ENCODE data around the gene MAPK7.

MAPK7 gene

DNA sequence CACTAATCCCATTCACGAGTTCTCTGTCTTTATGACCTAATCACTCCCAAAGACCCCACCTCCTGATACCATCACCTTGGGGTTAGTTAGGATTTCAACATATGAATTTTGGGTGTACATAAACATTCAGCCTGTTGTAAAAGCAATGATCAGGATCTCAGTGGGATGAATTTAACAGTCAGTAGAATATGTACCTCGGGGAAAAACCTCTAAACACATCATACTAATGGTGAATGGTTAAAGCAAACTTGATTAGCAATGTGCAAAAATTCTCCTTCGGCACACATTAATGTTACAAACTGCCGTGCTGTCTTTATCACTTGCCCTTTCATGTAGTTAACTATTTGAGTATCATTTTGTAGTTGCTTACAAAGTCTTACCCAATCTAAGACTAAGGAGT, 42.9 kb downstream of the MAPK7 start:
- DNase-seq (ENCODE audit: low read depth): no peak

DNA sequence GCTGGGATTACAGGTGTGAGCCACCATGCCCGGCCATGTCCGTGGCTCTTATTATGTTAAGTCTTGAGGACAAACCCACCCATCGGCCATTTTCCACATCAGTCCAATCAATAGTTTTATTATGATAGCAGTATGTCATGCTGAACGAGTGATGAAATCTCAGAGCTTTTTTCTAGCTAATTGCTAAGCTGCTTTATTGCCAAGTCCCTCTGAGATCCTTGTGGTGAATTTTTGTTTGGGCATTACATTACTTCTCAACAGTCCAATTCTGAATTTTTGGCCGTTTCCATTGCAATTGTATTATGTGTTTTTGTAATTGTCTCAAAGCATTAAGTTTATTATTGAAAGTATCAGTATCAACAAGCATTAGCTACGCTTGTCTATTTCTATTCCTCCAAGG, 43.6 kb downstream of the MAPK7 start:
- no peak for DNase-seq (ENCODE audit: low read depth)

DNA sequence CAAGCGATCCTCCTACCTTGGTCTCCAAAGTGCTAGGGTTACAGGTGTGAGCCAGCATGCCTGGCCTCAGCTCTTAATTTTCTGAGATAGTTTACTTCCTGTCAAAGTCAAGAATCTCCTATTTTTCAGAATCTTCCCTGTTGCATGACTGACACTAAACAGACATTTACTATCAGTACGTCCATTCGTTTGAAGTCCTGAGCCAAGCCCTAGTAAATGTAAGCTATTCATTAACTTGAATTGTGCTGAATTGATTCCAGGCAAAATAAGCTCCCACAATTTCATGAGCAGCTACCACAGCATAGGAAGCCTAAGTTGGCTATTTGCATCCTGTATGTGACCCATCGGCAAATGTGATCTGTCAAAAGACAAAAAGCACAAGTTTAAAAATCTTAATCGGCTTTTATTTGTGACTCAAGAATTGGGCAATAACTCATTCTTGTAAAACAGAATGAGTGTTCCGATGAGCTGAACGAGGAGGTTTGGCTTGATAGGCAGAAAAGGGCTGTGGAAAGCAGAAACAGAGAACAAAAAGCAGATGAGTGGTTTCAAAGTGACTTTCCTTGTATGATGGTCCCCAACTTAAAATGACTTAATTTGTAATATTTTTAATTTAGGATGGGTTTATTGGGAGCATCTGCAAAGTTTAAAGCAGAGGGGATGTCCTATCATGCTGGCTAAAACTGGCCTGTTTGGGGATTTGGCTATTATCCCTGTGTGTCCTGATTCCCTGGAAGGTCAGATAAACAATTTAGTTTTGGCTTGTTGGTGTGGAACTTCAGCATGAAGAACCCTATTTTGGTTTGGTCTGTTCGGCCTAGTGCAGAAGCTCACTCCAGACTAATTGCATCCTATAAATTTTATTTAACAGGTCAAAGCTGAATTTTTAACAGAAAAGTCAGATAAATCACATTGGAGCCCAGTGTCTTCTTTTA, 46.9 kb downstream of the MAPK7 start:
- DNase-seq (ENCODE audit: low read depth): no peak

DNA sequence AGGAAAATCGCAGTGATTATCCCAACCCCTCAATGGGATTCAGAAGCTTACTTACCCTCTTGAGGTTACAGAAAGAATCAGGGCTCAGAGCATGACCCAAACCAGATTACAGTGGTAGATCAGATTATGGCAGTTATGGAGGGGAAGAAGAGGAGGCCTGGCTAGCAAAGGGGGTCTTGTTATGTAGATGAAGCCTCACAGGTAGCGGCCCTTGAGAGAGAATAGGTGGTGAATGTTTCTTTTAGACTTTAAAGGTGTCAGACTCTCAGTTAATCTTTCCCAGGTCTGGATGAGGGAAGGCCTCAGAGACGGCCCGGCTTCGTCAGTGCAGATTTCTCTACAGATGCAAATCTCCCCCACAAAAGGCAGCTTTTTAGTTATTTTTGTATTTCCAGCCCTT, 48.3 kb downstream of the MAPK7 start:
- DNase-seq (ENCODE audit: low read depth): no peak

DNA sequence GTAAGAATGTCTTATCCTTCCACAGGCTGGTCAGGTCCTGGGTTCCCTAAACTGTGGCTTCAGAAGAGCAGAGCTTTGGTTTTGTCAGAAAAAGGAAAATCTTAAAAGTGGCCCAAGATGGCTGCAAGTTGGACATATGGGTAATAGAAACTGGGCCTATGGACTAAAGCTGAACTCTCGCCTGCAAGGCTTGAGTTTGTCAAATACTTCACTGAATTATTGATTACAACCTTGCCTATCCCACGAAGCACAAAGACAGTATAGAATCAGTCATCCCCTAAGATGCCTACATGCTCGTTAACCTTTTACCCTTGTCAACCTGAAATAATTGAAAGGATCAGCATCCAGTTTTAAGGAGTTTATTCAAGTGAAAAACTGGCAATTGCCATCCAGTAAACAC, 53.4 kb downstream of the MAPK7 start:
- no peak for DNase-seq (ENCODE audit: low read depth)

Measured in T-helper 22 cell (primary cell).